Osteocyte (in vitro differentiated cells): ENCODE measurements around the gene PHF3. TPM values are rescaled to one million over a fixed set of nuclear protein-coding genes. Genes with fewer than 3 reads are reported as not detected.

ENCODE experiments used
- DNase-seq: peaks from one replicate; pipeline ENCODE4 v3.0.0; 2021; ENCODE audit warnings: mixed read lengths; ENCODE audit not compliant: unreplicated experiment; ENCODE audit errors: extremely low spot score
- H3K27ac Mint-ChIP-seq: one replicate; pipeline ENCODE4 v1.8.0; 2021; ENCODE audit warnings: mild to moderate bottlenecking, mixed read lengths; ENCODE audit not compliant: unreplicated experiment
- H3K27me3 Mint-ChIP-seq: one replicate; pipeline ENCODE4 v1.8.0; 2021; ENCODE audit warnings: mixed read lengths; ENCODE audit not compliant: unreplicated experiment
- H3K36me3 Mint-ChIP-seq: one replicate; pipeline ENCODE4 v1.8.0; 2021; ENCODE audit warnings: mixed read lengths; ENCODE audit not compliant: unreplicated experiment
- H3K4me1 Mint-ChIP-seq: one replicate; pipeline ENCODE4 v1.8.0; 2021; ENCODE audit warnings: mixed read lengths; ENCODE audit not compliant: unreplicated experiment
- H3K4me3 Mint-ChIP-seq: one replicate; pipeline ENCODE4 v1.8.0; 2021; ENCODE audit warnings: mild to moderate bottlenecking, moderate library complexity, mixed read lengths; ENCODE audit not compliant: unreplicated experiment
- H3K9me3 Mint-ChIP-seq: one replicate; pipeline ENCODE4 v1.8.0; 2021; ENCODE audit warnings: mixed read lengths; ENCODE audit not compliant: unreplicated experiment
- CTCF ChIP-seq: fragments of 200-600 bp; sonication (generic); IDR thresholded peaks from 2 replicates; pipeline ENCODE4 v1.5.0; 2021; ENCODE audit warnings: antibody characterized with exemption, mild to moderate bottlenecking, moderate library complexity
- total RNA-seq: library from RNA; stranded (reverse); gene quantifications from 2 replicates; pipeline ENCODE4 v1.2.1, GENCODE V29; 2021

The PHF3 gene
- total RNA-seq, 1 donor from 2014 or later, result 51.5 TPM

GRCh38 chr6:63683071-63683603 is 47.5 kb downstream of the PHF3 start:
- no peaks in the 10 kb centered on the region for H3K27me3 Mint-ChIP-seq
- TF ChIP-seq CTCF, result no peak
- no peak overlapping the region for H3K27ac Mint-ChIP-seq
- H3K4me3 Mint-ChIP-seq, result no peak overlapping the region
- no peaks in the 10 kb centered on the region for H3K9me3 Mint-ChIP-seq
- no peaks in the 10 kb centered on the region for H3K4me1 Mint-ChIP-seq
- H3K36me3 Mint-ChIP-seq, result peaks cover 37% of the 10 kb centered on the region
- no peak for DNase-seq

GRCh38 chr6:63685446-63686379 is 50.1 kb downstream of the PHF3 start:
- no peak for TF ChIP-seq CTCF
- Mint-ChIP-seq H3K4me1 (no peaks in the 10 kb centered on the region), H3K9me3 (no peaks in the 10 kb centered on the region), H3K4me3 (no peak overlapping the region), H3K36me3 (peaks cover 26% of the 10 kb centered on the region), H3K27me3 (no peaks in the 10 kb centered on the region), H3K27ac (no peak overlapping the region)
- DNase-seq, result no peak

- no peak overlapping the region for H3K4me3 Mint-ChIP-seq
- no peaks in the 10 kb centered on the region for H3K27me3 Mint-ChIP-seq
- no peaks in the 10 kb centered on the region for H3K4me1 Mint-ChIP-seq
- peak; percentile 24 for TF ChIP-seq CTCF
- H3K27ac Mint-ChIP-seq, result no peak overlapping the region
- no peak for DNase-seq
- peaks cover 23% of the 10 kb centered on the region for H3K36me3 Mint-ChIP-seq
- H3K9me3 Mint-ChIP-seq, result no peaks in the 10 kb centered on the region
Measured at GRCh38 chr6:63689421-63689820, 53.8 kb downstream of the PHF3 start.

GRCh38 chr6:63690221-63690620 is 54.6 kb downstream of the PHF3 start:
- no peak for TF ChIP-seq CTCF
- Mint-ChIP-seq H3K9me3 (no peaks in the 10 kb centered on the region), H3K36me3 (peaks cover 22% of the 10 kb centered on the region), H3K4me1 (no peaks in the 10 kb centered on the region), H3K27ac (no peak overlapping the region), H3K27me3 (no peaks in the 10 kb centered on the region), H3K4me3 (no peak overlapping the region)
- DNase-seq, result no peak

- H3K36me3 Mint-ChIP-seq, result peaks cover 57% of the 10 kb centered on the region
- TF ChIP-seq CTCF, result no peak
- H3K27ac Mint-ChIP-seq, result no peak overlapping the region
- no peaks in the 10 kb centered on the region for H3K4me1 Mint-ChIP-seq
- no peak overlapping the region for H3K4me3 Mint-ChIP-seq
- no peaks in the 10 kb centered on the region for H3K9me3 Mint-ChIP-seq
- H3K27me3 Mint-ChIP-seq, result no peaks in the 10 kb centered on the region
- DNase-seq, result no peak
Measured at GRCh38 chr6:63705707-63706106, 70.1 kb downstream of the PHF3 start.
